ENCODE results near the gene IPO9. TPM values are rescaled to one million over a fixed set of nuclear protein-coding genes. Genes with fewer than 3 reads are reported as not detected.

The IPO9 gene
- total RNA-seq, 1 experiment from 2014 or later, result 106 TPM

DNA sequence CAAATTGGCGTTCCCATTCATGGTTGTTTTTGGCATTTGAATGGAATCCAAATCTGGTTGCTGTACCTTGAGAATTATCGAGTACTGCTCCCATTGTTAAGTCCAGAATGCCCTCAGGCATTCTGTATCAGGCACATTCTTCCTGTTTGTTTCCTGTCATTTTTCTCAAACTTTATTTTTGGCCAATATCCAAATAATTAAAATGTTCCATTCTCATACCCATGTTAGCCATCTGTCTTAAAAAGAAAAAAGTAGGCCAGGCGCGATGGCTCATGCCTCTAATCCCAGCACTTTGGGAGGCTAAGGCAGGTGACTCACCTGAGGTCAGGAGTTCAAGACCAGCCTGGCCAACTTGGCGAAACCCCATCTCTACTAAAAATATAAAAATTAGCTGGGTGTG, 30.5 kb downstream of the IPO9 start:
- Histone ChIP-seq H3K27me3 (ENCODE audit: control insufficient read depth, insufficient read depth, low read length) (no peaks in the 10 kb centered on the region), H3K36me3 (ENCODE audit: control insufficient read depth, insufficient read depth, low read length) (peaks cover 39% of the 10 kb centered on the region), H3K4me1 (ENCODE audit: control insufficient read depth, insufficient read depth, low read length) (no peaks in the 10 kb centered on the region), H3K9me3 (ENCODE audit: control insufficient read depth, insufficient read depth, low read depth, low read length) (no peaks in the 10 kb centered on the region), H3K27ac (ENCODE audit: low read length) (no peak overlapping the region), H3K4me3 (ENCODE audit: low read depth in 2 of 2, low read length in 2 of 2) (no peak overlapping the region)
- ATAC-seq (no peak), DNase-seq (ENCODE audit: low read depth, low spot score) (no peak)
- CTCF ChIA-PET, result no interaction called here
- in situ Hi-C loops (cut with HindIII; ENCODE audit: low pct_unique_long_range_greater_than_20kb, low sequenced_read_pairs), result no loop called here
- no TSS peak for BruUV-seq (replicated peaks)
- TF ChIP-seq SIN3A (IDR thresholded peaks at IDR 0.05; ENCODE audit: borderline replicate concordance, insufficient read depth, low read depth, low read length) (no peak), POLR2AphosphoS5 (IDR thresholded peaks at IDR 0.05; ENCODE audit: low read depth, low read length) (no peak), TCF7L2 (IDR thresholded peaks at IDR 0.05; ENCODE audit: low read depth, low read length) (no peak)
- TF ChIP-seq, protein P1, sequence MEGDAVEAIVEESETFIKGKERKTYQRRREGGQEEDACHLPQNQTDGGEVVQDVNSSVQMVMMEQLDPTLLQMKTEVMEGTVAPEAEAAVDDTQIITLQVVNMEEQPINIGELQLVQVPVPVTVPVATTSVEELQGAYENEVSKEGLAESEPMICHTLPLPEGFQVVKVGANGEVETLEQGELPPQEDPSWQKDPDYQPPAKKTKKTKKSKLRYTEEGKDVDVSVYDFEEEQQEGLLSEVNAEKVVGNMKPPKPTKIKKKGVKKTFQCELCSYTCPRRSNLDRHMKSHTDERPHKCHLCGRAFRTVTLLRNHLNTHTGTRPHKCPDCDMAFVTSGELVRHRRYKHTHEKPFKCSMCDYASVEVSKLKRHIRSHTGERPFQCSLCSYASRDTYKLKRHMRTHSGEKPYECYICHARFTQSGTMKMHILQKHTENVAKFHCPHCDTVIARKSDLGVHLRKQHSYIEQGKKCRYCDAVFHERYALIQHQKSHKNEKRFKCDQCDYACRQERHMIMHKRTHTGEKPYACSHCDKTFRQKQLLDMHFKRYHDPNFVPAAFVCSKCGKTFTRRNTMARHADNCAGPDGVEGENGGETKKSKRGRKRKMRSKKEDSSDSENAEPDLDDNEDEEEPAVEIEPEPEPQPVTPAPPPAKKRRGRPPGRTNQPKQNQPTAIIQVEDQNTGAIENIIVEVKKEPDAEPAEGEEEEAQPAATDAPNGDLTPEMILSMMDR (IDR thresholded peaks at IDR 0.05), result no peak
- TF ChIP-seq, protein P2, sequence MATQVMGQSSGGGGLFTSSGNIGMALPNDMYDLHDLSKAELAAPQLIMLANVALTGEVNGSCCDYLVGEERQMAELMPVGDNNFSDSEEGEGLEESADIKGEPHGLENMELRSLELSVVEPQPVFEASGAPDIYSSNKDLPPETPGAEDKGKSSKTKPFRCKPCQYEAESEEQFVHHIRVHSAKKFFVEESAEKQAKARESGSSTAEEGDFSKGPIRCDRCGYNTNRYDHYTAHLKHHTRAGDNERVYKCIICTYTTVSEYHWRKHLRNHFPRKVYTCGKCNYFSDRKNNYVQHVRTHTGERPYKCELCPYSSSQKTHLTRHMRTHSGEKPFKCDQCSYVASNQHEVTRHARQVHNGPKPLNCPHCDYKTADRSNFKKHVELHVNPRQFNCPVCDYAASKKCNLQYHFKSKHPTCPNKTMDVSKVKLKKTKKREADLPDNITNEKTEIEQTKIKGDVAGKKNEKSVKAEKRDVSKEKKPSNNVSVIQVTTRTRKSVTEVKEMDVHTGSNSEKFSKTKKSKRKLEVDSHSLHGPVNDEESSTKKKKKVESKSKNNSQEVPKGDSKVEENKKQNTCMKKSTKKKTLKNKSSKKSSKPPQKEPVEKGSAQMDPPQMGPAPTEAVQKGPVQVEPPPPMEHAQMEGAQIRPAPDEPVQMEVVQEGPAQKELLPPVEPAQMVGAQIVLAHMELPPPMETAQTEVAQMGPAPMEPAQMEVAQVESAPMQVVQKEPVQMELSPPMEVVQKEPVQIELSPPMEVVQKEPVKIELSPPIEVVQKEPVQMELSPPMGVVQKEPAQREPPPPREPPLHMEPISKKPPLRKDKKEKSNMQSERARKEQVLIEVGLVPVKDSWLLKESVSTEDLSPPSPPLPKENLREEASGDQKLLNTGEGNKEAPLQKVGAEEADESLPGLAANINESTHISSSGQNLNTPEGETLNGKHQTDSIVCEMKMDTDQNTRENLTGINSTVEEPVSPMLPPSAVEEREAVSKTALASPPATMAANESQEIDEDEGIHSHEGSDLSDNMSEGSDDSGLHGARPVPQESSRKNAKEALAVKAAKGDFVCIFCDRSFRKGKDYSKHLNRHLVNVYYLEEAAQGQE (IDR thresholded peaks at IDR 0.05; ENCODE audit: insufficient read depth in 1 of 2, low read depth in 2 of 2, low read length in 1 of 2), result no peak
- POLR2A ChIA-PET, result no interaction called here
- intact Hi-C loops (cut with micrococcal nuclease; ENCODE audit: unreplicated experiment), result no loop called here

DNA sequence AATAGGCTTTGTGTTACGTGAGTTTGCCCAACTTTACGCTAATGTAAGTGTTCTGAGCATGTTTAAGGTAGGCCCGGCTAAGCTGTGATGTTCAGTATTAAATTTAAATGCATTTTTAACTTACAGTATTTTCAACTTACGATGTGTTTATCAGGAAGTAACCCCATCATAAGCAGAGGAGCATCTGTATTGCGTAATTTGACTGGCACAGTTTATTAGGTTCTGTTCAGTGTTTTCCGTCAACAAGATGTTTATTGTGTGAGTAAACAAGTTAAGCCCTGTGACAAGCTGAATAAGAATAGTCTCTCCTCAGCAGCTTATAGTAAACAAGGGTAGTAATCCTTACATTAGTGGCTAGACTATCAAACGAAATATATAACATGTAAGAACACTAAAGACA, 32.5 kb downstream of the IPO9 start:
- TSS peak; percentile 48 for BruUV-seq (replicated peaks)
- TF ChIP-seq, protein P1 (IDR thresholded peaks at IDR 0.05), result no peak
- TF ChIP-seq POLR2AphosphoS5 (IDR thresholded peaks at IDR 0.05; ENCODE audit: low read depth, low read length) (no peak), TCF7L2 (IDR thresholded peaks at IDR 0.05; ENCODE audit: low read depth, low read length) (no peak), SIN3A (IDR thresholded peaks at IDR 0.05; ENCODE audit: borderline replicate concordance, insufficient read depth, low read depth, low read length) (no peak)
- TF ChIP-seq, protein P2 (IDR thresholded peaks at IDR 0.05; ENCODE audit: insufficient read depth in 1 of 2, low read depth in 2 of 2, low read length in 1 of 2), result no peak
- Histone ChIP-seq H3K4me1 (ENCODE audit: control insufficient read depth, insufficient read depth, low read length) (no peaks in the 10 kb centered on the region), H3K4me3 (ENCODE audit: low read depth in 2 of 2, low read length in 2 of 2) (no peak overlapping the region), H3K9me3 (ENCODE audit: control insufficient read depth, insufficient read depth, low read depth, low read length) (no peaks in the 10 kb centered on the region), H3K27ac (ENCODE audit: low read length) (no peak overlapping the region), H3K36me3 (ENCODE audit: control insufficient read depth, insufficient read depth, low read length) (peaks cover 24% of the 10 kb centered on the region), H3K27me3 (ENCODE audit: control insufficient read depth, insufficient read depth, low read length) (no peaks in the 10 kb centered on the region)
- in situ Hi-C loops (cut with HindIII; ENCODE audit: low pct_unique_long_range_greater_than_20kb, low sequenced_read_pairs), result no loop called here
- CTCF ChIA-PET, result no interaction called here
- intact Hi-C loops (cut with micrococcal nuclease; ENCODE audit: unreplicated experiment), result no loop called here
- DNase-seq (ENCODE audit: low read depth, low spot score) (no peak), ATAC-seq (no peak)
- POLR2A ChIA-PET, result interaction anchor here (0.6 kb wide), 1 partner anchor 19 kb away, joined by 3 read pairs; no protein-coding TSS in a partner anchor
